ENCODE results near the gene FAM174C. TPM values are rescaled to one million over a fixed set of nuclear protein-coding genes. Genes with fewer than 3 reads are reported as not detected.
"Not testable (repeated sequence)": the region's sequence is repeated elsewhere in the genome, so short reads cannot be mapped to it uniquely, and the experiment has no call there.

The FAM174C gene
- total RNA-seq, 1 donor from 2014 or later = 6.4 TPM

DNA sequence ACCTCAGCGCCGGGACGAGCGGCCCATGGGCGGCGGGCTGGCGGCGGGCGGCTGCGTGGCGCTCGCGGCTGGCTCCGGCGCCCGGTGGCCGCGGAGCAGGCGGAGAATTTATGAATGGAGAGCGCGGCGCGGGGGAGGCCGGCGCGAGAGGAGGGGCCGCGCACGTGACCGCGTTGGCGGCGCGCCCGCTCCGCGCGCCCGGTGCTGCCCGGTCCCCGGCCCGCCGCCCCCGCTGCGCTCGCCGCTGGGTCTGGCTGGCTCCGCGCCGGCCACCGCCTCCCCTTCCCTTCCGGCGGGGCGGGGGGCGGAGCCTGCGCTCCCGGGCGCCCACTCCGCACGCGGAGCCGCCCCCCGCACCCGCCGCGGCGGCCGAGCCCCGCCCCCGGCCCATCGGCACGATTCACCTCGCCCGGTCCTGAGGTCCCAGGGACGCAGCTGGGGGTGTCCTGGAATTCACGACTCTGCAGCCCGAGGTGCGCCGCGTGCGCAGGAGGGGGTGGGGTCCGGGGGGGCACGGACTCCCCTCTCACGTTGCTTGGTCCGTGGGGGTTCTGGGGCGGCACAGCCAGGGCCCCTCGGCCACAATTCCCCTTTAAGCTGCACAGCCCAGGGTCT is 37.5 kb upstream of the FAM174C start, which contains the start of gene CBARP:
Gene CBARP (minus strand): TSS at position 252 of the 615 bp plus-strand sequence. CDS start 1,905 bp downstream, outside the sequence.
- DNase-seq = no peak

DNA sequence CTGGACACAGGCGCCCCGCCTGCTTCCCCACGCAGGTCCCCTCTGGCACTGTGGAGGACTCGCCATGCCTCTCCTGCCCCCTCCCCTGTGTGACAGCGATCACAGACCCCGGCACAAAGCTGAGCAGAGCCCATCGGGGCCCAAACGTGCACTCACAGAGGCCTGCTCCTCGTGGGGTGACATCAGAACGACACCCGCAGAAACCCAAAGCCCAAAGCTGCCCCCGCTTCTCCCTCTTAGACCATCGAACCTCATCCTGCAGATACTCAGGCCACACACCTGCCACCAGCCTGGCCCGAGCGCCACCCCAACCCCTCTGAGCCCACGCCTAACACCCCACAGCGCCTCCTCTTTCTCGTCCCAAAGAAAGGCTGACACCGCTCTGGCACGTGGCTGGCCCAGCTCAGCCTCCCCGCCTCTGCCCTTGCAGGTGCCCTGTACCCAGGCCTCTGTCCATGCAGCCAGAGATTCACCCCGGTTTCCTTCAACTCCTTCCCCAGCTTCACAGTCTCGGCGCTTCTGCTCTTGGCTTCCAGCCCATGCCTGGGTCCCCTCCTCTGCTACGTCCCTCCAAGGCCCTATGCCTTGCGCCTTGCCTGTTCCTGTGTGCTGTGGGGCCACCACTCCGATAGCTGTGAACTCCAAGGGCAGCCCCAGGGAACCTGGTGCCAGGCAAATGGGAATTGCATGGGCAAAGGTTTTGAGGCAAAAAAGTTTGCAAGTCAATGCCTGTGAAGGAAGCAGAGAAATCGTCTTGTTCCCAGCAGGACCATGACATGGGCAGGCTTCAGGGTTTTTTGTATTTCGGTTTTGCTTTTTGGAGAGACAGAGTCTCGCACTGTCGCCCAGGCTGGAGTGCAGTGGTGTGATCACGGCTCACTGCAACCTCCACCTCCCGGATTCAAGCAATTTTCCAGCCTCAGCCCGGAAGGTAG is 36.7 kb upstream of the FAM174C start:
- no peak for DNase-seq

DNA sequence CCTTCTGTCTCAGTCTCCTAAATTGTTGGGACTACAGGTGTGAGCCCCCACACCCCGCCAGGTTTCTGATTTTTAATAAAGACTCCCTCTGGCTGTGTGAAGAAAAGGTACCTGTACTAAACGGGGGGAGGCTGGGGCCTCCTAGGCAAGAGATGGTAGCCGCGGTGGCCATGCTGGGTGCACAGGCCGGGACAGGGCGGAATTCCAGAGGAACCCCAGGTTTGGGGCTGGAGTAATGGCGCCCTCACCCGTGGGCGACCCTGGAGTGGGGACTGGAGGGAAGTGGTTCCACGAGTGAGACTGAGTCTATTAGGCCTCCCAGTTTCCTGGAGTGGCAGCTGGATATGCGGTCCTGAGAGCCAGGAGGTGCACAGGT is 35.9 kb upstream of the FAM174C start:
- no peak for DNase-seq

DNA sequence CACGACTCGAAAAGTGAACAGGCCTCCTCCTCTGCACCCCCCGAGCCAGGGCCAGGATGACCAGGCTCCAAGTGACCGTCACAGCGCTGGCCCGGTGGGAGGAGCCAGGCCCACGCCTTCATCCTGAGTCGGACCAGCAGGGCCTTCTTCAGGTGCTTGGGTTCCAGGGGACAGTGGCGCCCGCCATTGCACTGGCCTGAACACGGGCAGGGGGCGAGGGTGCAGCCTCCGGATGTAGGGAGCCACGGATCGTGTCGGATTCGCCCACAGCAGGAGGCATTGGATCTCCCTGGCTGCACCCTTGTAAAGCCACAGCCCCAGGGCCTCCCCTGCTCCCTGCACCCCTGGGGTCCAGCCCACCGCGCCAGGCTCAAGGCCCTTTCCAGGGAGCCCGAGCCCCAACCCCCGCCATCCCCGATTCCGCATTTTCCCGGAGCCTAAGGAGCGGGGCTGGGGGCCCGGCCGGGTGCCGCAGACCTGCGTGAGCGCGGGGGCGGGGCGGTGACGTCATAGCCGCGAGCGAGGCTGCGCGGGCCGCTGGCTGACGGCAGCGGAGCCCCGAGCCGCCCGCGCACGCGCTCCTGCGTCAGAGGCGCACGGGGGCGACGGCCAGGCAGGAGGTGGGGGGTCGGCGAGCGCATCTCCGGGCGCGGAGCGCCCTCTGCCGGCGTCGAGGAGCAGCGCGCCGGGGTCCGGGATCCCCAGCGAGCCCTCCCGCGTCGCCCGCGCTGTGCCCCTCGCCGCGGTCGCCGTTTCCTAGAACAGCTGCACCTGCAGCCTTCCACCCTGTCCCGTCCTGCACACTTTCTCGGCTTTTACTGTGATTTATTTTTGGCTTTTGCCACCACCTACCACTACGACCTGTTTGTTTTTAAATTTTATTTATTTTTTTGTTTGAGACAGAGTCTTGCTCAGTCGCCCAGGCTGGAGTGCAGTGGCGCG is 35.3 kb upstream of the FAM174C start:
- peak; percentile 94 for DNase-seq

DNA sequence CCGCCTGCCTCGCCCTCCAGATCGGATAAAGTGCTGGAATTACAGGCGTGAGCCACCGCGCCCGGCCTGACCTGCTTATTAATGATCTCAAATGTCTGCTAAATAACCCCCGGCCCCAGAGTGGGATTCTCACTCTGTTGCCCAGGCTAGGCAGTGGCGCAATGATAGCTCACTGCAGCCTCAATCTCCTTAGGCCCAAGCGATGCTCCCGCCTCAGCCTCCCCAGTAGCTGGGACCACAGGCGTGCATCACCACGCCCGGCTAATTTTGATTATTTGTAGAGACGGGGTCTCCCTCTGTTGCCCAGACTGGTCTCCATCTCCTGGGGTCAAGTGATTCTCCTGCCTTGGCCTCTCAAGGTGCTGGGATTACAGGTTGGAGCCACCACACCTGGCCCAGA is 34.4 kb upstream of the FAM174C start:
- DNase-seq = no peak

DNA sequence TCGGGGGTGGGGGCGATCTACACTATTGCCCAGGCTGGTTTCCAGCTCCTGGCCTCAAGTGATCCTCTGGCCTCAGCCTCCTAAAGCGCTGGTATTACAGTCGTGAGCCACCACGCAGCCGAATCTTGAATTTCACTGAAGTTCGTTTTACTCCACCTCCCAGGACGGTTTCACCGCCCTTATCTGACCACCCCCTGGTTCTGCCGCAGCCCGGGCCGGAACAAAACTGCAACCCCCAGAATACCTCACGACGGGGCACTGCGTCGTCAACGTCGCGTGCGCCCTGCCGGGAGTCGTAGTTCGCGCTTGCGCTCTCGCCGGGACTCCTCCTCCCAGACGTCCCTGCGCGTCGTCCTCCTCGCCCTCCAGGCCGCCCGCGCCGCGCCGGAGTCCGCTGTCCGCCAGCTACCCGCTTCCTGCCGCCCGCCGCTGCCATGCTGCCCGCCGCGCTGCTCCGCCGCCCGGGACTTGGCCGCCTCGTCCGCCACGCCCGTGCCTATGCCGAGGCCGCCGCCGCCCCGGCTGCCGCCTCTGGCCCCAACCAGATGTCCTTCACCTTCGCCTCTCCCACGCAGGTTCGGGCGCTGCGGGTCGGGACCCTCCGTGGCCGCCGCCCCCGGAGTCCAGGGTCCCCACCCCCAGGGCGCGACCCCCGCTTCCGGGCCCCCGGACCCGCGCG is 33.8 kb upstream of the FAM174C start, which contains the start of gene ATP5F1D:
Gene ATP5F1D (plus strand): TSS at position 335 of the 679 bp plus-strand sequence. CDS start 100 bp downstream, at position 435.
- DNase-seq = peak; percentile 91

DNA sequence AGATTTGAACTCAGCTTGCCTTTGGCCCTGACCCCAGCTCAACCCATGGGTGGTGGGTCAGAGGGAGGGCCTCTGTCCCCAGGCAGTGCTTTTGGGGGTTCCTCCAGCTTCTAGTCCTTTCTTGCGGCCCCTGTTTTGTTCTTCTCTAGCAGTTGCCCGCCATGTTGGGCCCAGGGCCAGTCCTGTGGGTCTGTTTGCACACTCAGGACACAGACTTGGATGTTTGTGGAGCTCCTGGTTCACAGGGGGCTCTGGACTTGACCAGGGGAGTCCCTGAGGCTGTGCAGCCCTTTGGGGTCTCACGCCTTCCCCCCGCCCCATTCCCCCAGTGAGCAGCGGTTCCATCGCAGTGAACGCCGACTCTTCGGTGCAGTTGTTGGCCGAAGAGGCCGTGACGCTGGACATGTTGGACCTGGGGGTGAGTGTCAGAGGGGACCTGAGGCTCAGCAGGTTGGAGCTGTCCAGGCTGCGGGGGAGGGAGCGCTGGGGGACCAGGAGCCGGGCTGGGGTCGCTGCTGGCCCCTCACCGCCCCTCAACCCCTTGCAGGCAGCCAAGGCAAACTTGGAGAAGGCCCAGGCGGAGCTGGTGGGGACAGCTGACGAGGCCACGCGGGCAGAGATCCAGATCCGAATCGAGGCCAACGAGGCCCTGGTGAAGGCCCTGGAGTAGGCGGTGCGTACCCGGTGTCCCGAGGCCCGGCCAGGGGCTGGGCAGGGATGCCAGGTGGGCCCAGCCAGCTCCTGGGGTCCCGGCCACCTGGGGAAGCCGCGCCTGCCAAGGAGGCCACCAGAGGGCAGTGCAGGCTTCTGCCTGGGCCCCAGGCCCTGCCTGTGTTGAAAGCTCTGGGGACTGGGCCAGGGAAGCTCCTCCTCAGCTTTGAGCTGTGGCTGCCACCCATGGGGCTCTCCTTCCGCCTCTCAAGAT is 31.3 kb upstream of the FAM174C start:
- DNase-seq = peak; percentile 63

DNA sequence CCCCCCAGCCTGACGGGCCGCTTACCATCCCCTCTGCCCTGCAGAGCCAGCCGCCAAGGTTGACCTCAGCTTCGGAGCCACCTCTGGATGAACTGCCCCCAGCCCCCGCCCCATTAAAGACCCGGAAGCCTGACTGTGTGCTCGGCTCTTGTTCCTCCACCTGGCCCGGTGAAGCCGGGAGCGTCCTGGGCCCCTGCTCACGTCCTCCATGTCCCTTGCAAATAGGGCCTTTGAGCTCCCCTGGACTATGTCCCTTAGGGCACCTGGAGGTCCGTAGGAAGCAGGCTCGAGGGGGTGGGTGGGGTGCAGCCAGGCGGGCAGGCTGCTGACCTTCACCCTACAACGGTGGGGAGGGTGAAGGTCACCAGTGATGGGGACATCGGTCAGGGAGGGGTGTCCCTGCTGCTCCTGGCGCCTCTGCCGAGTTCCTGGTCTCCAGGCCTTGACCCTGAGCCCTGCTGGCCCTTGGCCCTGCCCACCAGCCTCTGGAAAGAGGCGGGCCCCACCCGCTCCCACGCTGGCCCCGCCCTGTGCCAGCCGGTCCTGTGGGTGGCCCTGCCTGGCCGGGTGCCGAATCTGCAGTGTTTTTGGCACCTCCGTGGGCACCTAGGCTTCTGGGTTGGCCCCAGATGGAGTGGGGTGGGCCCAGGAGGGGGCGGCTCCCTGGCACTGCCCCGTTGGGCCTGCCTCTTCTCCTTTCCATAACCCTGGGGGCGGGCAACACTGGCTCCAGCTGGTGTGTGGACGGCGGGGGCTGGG is 30.5 kb upstream of the FAM174C start:
- no peak for DNase-seq

DNA sequence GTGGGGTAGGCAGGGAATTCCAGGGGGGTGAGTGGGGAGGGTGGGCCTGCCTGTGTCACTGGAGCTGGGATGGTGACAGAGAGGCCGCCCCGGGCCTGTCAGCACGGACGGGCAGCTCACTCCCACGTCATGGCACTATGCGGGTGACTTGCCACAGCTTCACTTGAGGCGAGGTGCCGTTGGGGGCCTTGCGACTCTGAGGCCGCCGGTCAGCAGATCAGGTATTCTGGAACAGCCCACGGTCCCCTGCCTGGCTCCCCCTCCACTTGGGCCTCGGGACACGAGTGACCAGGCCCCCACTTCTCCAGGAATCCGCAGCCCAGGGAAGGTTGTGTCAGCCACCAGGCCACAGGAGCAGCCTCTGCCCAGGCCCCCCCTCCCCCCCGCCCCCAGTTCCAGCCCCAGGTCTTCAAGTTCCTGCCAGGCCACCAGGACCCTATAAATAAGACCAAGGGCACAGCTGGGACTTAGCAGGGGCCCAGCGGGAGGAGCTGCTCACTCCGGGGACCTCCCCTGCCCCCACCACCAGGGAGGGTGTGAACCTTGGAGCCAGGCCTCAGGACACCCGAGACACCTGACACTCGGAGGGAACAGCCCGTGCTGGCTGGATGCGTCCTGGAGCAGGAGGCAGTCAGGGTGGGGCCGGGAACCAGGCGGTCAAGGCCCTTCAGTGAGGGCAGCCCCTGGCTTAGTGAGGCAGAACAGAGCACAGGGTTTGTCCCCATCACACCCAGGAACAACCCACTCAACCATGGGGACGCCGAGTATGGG is 29.7 kb upstream of the FAM174C start:
- no peak for DNase-seq

DNA sequence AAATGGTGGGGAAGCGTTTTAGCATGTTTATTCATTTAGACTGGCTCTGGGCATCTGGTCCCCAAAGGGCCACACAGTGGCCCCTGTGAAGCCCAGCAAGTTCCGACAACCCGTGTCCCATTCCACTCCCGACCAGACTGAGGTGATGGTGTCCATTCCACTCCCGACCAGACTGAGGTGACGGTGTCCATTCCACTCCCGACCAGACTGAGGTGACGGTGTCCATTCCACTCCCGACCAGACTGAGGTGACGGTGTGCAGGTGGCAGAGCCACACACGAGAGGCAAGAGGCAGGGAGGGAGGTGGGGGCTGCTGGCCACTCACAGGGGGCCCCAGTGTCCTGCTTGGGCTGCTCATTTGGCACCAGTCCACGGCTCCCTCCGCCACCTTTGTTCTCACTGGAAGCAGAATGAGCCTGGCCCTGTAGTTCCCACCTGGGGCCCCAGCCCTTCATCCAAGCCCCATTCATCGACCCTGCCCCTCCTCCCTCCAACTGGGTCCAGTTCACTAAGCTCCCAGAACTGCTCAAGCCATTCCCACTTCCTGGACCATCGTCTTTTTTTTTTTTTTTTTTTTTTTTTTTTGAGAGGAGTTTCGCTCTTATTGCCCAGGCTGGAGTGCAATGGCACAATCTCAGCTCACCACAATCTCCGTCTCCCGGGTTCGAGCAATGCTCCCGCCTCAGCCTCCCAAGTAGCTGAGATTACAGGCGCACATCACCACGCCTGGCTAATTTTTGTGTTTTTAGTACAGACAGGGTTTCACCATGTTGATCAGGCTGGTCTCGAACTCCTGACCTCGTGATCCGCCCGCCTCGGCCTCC is 28.9 kb upstream of the FAM174C start:
- not testable (repeated sequence) for DNase-seq

DNA sequence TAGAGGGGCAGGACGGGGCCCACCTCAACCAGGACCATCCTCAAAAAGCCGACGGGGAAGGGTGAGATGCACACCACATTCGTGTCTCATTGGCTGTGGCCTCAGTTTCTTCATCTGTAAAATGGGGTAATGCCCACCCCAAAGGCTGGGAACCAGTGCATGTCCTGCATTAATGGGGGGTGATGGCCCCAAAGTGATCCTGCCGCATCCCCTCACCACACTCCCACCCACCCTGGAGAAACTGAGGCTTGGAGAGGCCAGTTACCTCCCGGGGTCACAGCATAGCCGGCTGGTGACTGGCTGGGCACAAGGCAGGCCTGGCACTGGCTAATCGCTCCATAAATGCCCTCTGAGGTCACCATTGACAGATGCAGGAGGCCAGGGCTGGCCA is 27.6 kb upstream of the FAM174C start:
- DNase-seq = no peak

DNA sequence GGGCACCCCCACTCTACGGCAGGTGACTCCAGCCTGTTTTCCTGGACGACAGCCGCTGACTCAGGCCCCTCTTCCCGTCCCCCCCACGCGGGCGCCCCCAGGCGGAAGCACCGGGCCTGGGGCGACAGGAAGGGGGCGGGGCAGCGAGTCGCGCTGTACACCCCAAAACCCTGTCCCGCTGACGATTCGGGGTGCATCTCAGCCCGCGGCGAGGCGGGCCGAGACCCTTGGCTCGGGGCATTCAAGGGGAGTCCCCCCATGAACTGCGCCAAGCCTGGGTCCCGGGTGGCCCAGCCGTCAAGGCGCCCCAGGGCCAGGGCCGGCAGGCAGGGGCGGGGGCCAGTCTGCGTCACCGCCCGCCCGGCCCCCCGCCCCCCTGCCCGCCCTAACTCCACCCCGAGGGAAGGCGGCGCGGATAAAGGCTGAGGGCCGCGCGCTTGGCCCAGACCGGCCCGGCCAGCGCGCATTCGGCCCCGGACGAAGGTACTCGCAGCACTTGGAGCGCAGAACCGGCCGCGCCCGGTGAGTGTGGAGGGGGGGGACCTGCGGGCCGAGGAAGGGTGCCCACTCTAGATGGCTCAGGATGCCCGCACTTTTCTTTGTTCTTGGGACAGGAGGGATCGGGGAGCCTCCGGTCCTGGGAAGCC is 27.1 kb upstream of the FAM174C start, which contains the start of gene MIDN:
Gene MIDN (plus strand): TSS at position 445 of the 647 bp plus-strand sequence. CDS start 1,714 bp downstream, outside the sequence.
- peak; percentile 63 for DNase-seq

DNA sequence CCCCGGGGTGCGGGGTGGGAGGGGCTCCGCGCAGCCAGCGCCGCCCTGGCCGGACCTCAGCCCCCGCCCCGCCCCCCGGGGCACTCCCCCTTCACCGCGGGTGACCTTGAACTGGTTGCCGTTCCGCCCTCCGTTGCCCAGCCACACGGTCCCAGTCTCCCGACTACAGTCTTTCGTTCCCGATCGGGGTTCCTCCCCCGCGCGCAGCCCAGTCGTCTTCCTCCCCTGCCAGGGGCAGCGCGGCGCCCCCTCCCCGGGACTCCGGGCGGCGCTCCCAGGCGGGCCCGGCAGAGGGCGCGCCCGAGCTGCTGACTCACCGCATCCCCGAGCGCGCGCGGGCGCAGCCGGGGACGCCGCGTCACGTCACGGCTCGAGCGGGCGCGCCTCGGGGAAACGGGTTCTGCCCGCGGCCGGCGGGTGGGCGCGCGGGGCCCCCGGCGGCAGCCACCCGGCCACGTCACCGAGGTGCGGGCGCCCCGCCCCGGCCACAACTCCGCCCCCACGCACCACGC is 26.5 kb upstream of the FAM174C start:
- peak; percentile 73 for DNase-seq

DNA sequence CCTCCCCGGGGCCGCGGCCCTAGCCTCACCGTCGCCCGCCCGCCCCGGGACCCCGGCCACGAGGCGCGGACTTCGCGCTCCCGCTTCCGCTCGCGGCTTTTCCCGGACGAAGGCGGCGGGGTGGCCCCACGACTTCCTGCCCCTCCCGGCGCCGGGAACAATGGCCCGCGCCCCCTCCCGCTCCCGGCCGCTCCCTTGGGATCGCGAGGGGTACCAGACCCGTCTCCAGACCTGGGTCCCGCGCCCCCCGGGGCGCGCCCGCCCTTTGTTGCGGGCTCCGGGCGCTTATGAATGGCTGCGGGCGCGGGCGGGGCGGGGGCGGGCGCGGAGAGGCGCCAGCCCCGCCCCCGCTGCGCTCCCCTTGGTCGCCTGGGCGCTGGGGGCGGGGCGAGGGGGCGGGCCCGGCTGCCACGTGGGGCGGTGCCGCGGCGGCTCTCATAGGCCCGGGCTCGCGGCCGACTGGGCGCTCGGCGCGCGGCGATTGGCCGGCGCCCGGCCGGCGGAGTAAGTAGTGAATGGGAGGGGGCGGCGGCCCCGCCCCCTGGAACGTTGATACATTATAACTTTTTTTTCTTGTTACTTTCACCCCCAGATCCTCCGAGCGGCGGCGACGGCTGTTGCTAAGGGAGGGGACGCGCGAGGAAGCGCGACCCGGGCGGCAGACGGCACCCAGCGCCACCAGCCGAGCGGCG is 25.9 kb upstream of the FAM174C start:
- peak; percentile 91 for DNase-seq

DNA sequence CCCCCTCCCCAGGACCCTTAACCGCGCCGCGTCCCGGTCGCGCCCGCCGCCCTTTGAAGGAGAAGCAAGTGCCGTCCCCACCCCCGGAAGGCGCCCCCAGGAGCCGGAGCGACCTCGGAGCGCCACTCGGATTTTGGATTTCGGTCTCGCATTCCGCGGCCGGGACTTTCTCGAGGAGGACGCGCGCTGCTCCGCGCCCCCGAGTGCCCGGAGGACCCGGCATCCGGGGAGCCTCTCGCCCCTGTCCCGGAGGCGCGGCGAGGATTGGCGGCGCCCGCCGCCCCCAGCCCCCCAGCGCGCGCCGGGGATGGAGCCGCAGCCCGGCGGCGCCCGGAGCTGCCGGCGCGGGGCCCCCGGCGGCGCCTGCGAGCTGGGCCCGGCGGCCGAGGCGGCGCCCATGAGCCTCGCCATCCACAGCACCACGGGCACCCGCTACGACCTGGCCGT is 25.3 kb upstream of the FAM174C start:
- DNase-seq = no peak

Measured in skin of body (tissue), 2 donors.